MM.1S (cell line): Measurements from ENCODE around the gene CNNM2.

Source experiments
- DNase-seq: peaks from one replicate; pipeline ENCODE4 v3.0.0-alpha.2; 2015
- H2AFZ ChIP-seq: fragments of 300-600 bp; sonication (generic); 2 replicates; pipeline ENCODE4 v1.6.0; 2016; ENCODE audit warnings: antibody characterized with exemption, low read length
- H3F3A ChIP-seq: fragments of 300-600 bp; sonication (generic); 2 replicates; pipeline ENCODE4 v1.6.1; 2016; ENCODE audit warnings: mild to moderate bottlenecking, antibody characterized with exemption, low read length, moderate library complexity, mixed read lengths; ENCODE audit not compliant: insufficient read depth
- H3K27ac ChIP-seq: fragments of 300-600 bp; sonication (generic); 2 replicates; pipeline ENCODE4 v1.5.1; 2016; ENCODE audit warnings: mild to moderate bottlenecking, low read length
- H3K27me3 ChIP-seq: fragments of 300-600 bp; sonication (generic); replicated peaks from 2 replicates; pipeline ENCODE4 v1.6.0; 2016; ENCODE audit warnings: low read length; ENCODE audit not compliant: insufficient read depth
- H3K36me3 ChIP-seq: fragments of 300-600 bp; sonication (generic); replicated peaks from 2 replicates; pipeline ENCODE4 v1.6.1; 2016; ENCODE audit warnings: mild to moderate bottlenecking, low read length, mixed read lengths; ENCODE audit not compliant: insufficient read depth
- H3K4me1 ChIP-seq: fragments of 300-600 bp; sonication (generic); 2 replicates; pipeline ENCODE4 v1.6.1; 2016; ENCODE audit warnings: low read length, mixed read lengths
- H3K4me2 ChIP-seq: fragments of 300-600 bp; sonication (generic); 2 replicates; pipeline ENCODE4 v1.6.0; 2016; ENCODE audit warnings: low read depth, low read length
- H3K4me3 ChIP-seq: fragments of 300-600 bp; sonication (generic); 2 replicates; pipeline ENCODE4 v1.5.1; 2016; ENCODE audit warnings: low read length, mixed read lengths
- H3K79me2 ChIP-seq: fragments of 300-600 bp; sonication (generic); 2 replicates; pipeline ENCODE4 v1.6.1; 2016; ENCODE audit warnings: mixed run types, low read length, mixed read lengths
- H3K9ac ChIP-seq: fragments of 300-600 bp; sonication (generic); 2 replicates; pipeline ENCODE4 v1.6.1; 2016; ENCODE audit warnings: low read length, mixed read lengths
- H3K9me2 ChIP-seq: fragments of 300-600 bp; sonication (generic); replicated peaks from 2 replicates; pipeline ENCODE4 v1.6.1; 2016; ENCODE audit warnings: mild to moderate bottlenecking, low read length, mixed read lengths; ENCODE audit not compliant: insufficient read depth
- H3K9me3 ChIP-seq: fragments of 300-600 bp; sonication (generic); replicated peaks from 2 replicates; pipeline ENCODE4 v1.6.1; 2016; ENCODE audit warnings: mild to moderate bottlenecking, low read length, mixed read lengths; ENCODE audit not compliant: insufficient read depth
- H4K20me1 ChIP-seq: fragments of 300-600 bp; sonication (generic); 2 replicates; pipeline ENCODE4 v1.6.1; 2016; ENCODE audit warnings: mild to moderate bottlenecking, low read length, moderate library complexity, mixed read lengths; ENCODE audit not compliant: insufficient read depth
- CTCF ChIP-seq: fragments of 300-600 bp; sonication (generic); IDR thresholded peaks from 2 replicates; pipeline ENCODE4 v1.5.1; 2016; ENCODE audit warnings: antibody characterized with exemption, low read length, mixed read lengths
- EZH2 ChIP-seq: fragments of 300-600 bp; sonication (generic); optimal IDR thresholded peaks from 2 replicates; pipeline ENCODE3; 2017; ENCODE audit warnings: low read depth, mild to moderate bottlenecking, antibody characterized with exemption, low read length, mixed read lengths
- EZH2phosphoT487 ChIP-seq: fragments of 300-600 bp; sonication (generic); IDR thresholded peaks from 2 replicates; pipeline ENCODE4 v1.6.1; 2018; ENCODE audit warnings: antibody characterized with exemption, low read length

The CNNM2 gene

GRCh38 chr10:103103989-103104388 is 185.9 kb downstream of the CNNM2 start:
- no peaks in the 10 kb centered on the region for H3F3A ChIP-seq
- no peak overlapping the region for H3K4me3 ChIP-seq
- H3K9ac ChIP-seq: no peak overlapping the region
- no peaks in the 10 kb centered on the region for H3K79me2 ChIP-seq
- no peaks in the 10 kb centered on the region for H4K20me1 ChIP-seq
- H3K27me3 ChIP-seq: no peaks in the 10 kb centered on the region
- H3K4me2 ChIP-seq: no peak overlapping the region
- TF ChIP-seq CTCF (no peak), EZH2phosphoT487 (no peak)
- no peaks in the 10 kb centered on the region for H3K9me3 ChIP-seq
- H3K4me1 ChIP-seq: no peaks in the 10 kb centered on the region
- no peaks in the 10 kb centered on the region for H3K9me2 ChIP-seq
- H3K36me3 ChIP-seq: no peaks in the 10 kb centered on the region; the same call in 1 of the 2 replicates
- no peak for DNase-seq
- no peak overlapping the region for H2AFZ ChIP-seq
- H3K27ac ChIP-seq: no peak overlapping the region

- no peak overlapping the region for H3K9ac ChIP-seq
- no peak for TF ChIP-seq CTCF
- TF ChIP-seq EZH2phosphoT487: no peak
- TF ChIP-seq EZH2: no peak
- H3K9me3 ChIP-seq: no peaks in the 10 kb centered on the region
- H3K79me2 ChIP-seq: peaks cover 6% of the 10 kb centered on the region; the same call in 1 of the 2 replicates
- H3K4me2 ChIP-seq: no peak overlapping the region
- no peaks in the 10 kb centered on the region for H4K20me1 ChIP-seq
- H2AFZ ChIP-seq: no peak overlapping the region
- no peaks in the 10 kb centered on the region for H3F3A ChIP-seq
- no peaks in the 10 kb centered on the region for H3K9me2 ChIP-seq
- DNase-seq: no peak
- H3K4me1 ChIP-seq: no peaks in the 10 kb centered on the region
- H3K36me3 ChIP-seq: no peaks in the 10 kb centered on the region; the same call in 1 of the 2 replicates
- H3K27me3 ChIP-seq: no peaks in the 10 kb centered on the region
- H3K27ac ChIP-seq: no peak overlapping the region
- no peak overlapping the region for H3K4me3 ChIP-seq
These were observed 186.6 kb downstream of the CNNM2 start for GRCh38 chr10:103104721-103105120.

GRCh38 chr10:103105462-103105861 is 187.4 kb downstream of the CNNM2 start:
- Histone ChIP-seq H3K9ac (no peak overlapping the region), H3K36me3 (no peaks in the 10 kb centered on the region; the same call in 1 of the 2 replicates), H3K9me3 (no peaks in the 10 kb centered on the region), H3K4me1 (peaks cover 3% of the 10 kb centered on the region), H4K20me1 (no peaks in the 10 kb centered on the region), H3K9me2 (no peaks in the 10 kb centered on the region), H3K4me3 (no peak overlapping the region), H3K27ac (no peak overlapping the region), H3F3A (peaks cover 1% of the 10 kb centered on the region), H3K4me2 (no peak overlapping the region), H3K79me2 (peaks cover 13% of the 10 kb centered on the region), H3K27me3 (no peaks in the 10 kb centered on the region), H2AFZ (no peak overlapping the region)
- TF ChIP-seq EZH2phosphoT487 (no peak), EZH2 (no peak), CTCF (no peak)
- DNase-seq: no peak

- H3K4me3 ChIP-seq: no peak overlapping the region
- DNase-seq: no peak
- no peaks in the 10 kb centered on the region for H3K27me3 ChIP-seq
- H3K9me2 ChIP-seq: no peaks in the 10 kb centered on the region
- TF ChIP-seq CTCF: no peak
- no peak for TF ChIP-seq EZH2phosphoT487
- no peak for TF ChIP-seq EZH2
- no peaks in the 10 kb centered on the region for H3K9me3 ChIP-seq
- H3K36me3 ChIP-seq: no peaks in the 10 kb centered on the region; the same call in 1 of the 2 replicates
- no peak overlapping the region for H2AFZ ChIP-seq
- no peaks in the 10 kb centered on the region for H4K20me1 ChIP-seq
- H3K4me1 ChIP-seq: peaks cover 12% of the 10 kb centered on the region
- peaks cover 12% of the 10 kb centered on the region for H3F3A ChIP-seq
- H3K27ac ChIP-seq: no peak overlapping the region
- H3K9ac ChIP-seq: no peak overlapping the region
- H3K79me2 ChIP-seq: peaks cover 15% of the 10 kb centered on the region
- H3K4me2 ChIP-seq: no peak overlapping the region
These were observed 188.4 kb downstream of the CNNM2 start for GRCh38 chr10:103106539-103106938.
